Prostate gland (tissue), 2 donors: ENCODE measurements around the gene CDC14B. TPM values are rescaled to one million over a fixed set of nuclear protein-coding genes. Genes with fewer than 3 reads are reported as not detected.

ENCODE experiments used
- DNase-seq: peaks from one replicate; pipeline ENCODE4 v3.0.0-alpha.2; 2019; ENCODE audit warnings: low spot score
- H3K27ac ChIP-seq, 2 donors: fragments of 200-600 bp; sonication (generic); 2 replicates each; pipeline ENCODE4 v1.5.1; 2017 to 2019
- H3K27me3 ChIP-seq: fragments of 200-600 bp; sonication (generic); replicated peaks from 2 replicates; pipeline ENCODE4 v1.5.1; 2019; ENCODE audit not compliant: insufficient read depth
- H3K36me3 ChIP-seq, 2 donors: fragments of 200-600 bp; sonication (generic); 1 replicate in 1 of 2; 2 replicates in 1 of 2; pipeline versions ENCODE4 v1.5.1 to v1.8.1; 2017 to 2019
- H3K4me1 ChIP-seq: fragments of 200-600 bp; sonication (generic); replicated peaks from 2 replicates; pipeline ENCODE4 v1.5.1; 2019
- H3K4me3 ChIP-seq, 2 donors: fragments of 200-600 bp; sonication (generic); 2 replicates each; pipeline ENCODE4 v1.5.1; 2017 to 2019
- H3K9me3 ChIP-seq: fragments of 200-600 bp; sonication (generic); 2 replicates; pipeline ENCODE4 v1.5.1; 2017
- CTCF ChIP-seq, 4 experiments: fragments of 200-600 bp in 2 of 4; fragments of 450-650 bp in 2 of 4; sonication (generic) in 2 of 4; IDR thresholded peaks; 1 replicate in 3 of 4; 2 replicates in 1 of 4; pipeline ENCODE4 v1.5.1; 2016 to 2019; ENCODE audit warnings: antibody characterized with exemption in 4 of 4, mild to moderate bottlenecking in 2 of 4, moderate library complexity in 2 of 4
- POLR2A ChIP-seq: fragments of 450-650 bp; IDR thresholded peaks from one replicate; pipeline ENCODE4 v1.6.1; 2016; ENCODE audit warnings: antibody characterized with exemption, mild to moderate bottlenecking
- POLR2AphosphoS5 ChIP-seq: sonication (generic); formaldehyde crosslinking; IDR thresholded peaks from one replicate; pipeline ENCODE4 v1.6.1; 2017; ENCODE audit warnings: antibody characterized with exemption
- whole genome bisulfite sequencing: methylation state at CpG from one replicate; pipeline ENCODE4 v1.1.5; 2018; 5-methylcytosine and 5-hydroxymethylcytosine counted together
- intact Hi-C: fragments of 100-400 bp; cut with DNase I; formaldehyde crosslinking; loops from one replicate; pipeline ENCODE4 v1.14.2; 2022
- total RNA-seq, 2 donors: library from RNA; depleted of rRNA; stranded (reverse); fragments of >200 nt; gene quantifications; one replicate each; pipeline ENCODE4 v1.1.0, GENCODE V29; 2016

CDC14B gene
- total RNA-seq, 2 donors from 2014 or later: 27.0 to 34.7 TPM

DNA sequence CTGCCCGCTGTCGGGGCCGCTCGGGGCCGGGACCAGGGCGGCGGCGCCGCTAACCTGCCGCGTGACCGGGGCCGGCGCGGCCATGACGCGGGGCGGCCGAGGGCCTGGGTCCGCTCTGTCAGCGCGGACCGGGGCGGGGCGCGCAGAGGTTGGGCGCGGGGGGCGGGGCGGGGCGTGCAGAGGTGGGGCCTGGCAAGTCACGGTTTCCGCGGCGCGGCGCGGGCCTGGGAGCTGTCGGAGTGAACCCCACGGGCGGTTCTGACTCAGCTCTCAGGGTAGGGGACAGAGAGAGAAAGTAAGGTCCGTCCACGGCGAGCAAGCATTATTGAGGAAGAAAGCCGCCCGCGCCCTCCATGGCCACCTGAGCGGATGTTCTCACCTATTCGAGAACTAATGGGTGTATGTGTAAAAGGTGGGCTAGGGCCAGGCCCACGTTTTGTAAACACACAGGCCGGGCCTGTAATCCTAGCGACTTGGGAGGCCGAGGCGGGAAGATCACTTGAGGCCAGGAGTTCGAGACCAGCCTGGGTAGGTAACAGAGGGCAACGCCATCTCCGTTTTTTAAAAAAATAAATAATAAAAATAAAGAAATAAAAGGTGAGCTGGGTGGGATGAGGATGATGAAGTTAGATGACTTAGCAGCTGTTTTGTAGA is 35.7 kb upstream of the CDC14B start, which contains the start of gene PRXL2C:
Gene PRXL2C, minus strand, starts transcription at position 120 of the 654 bp plus-strand sequence. Its CDS starts 36 bp downstream, at position 84.
- Histone ChIP-seq H3K27me3 (no peaks in the 10 kb centered on the region), H3K4me1 (no peaks in the 10 kb centered on the region), H3K27ac (peak within 1 kb of the TSS; percentile 93 to 95), H3K4me3 (peak within 1 kb of the TSS; percentile 68 to 73), H3K9me3 (no peaks in the 10 kb centered on the region), H3K36me3 (peaks cover 0 to 4% of the 10 kb centered on the region in 2 donors)
- intact Hi-C loops: loop anchor here (2.0 to 5.0 kb wide), 2 partner anchors 203 to 237 kb away; partner anchors contain the start of genes HABP4 and ZNF367
- TF ChIP-seq POLR2AphosphoS5 (peak; percentile 18), POLR2A (no peak)
- 3% methylated on average over 57 of the region's 57 CpGs for WGBS
- DNase-seq: peak; percentile 84

GRCh38 chr9:96654450-96655197 is 35.0 kb upstream of the CDC14B start:
- Histone ChIP-seq H3K4me3 (peak overlapping the region; percentile 68 to 73), H3K27me3 (no peaks in the 10 kb centered on the region), H3K36me3 (peaks cover 0 to 4% of the 10 kb centered on the region in 2 donors), H3K9me3 (no peaks in the 10 kb centered on the region), H3K27ac (peak overlapping the region; percentile 93 to 95), H3K4me1 (no peaks in the 10 kb centered on the region)
- TF ChIP-seq POLR2A (no peak), POLR2AphosphoS5 (peak; percentile 72), CTCF (IDR thresholded peaks at IDR 0.05) (peak in 1 of 4 experiments; percentile 43)
- under 1% methylated on average over 74 of the region's 74 CpGs for WGBS
- intact Hi-C loops: loop anchor here (2.0 to 5.0 kb wide), 4 partner anchors 37 to 236 kb away; partner anchors contain the start of genes CDC14B, HABP4 and ZNF367
- DNase-seq: peak; percentile 57

- Histone ChIP-seq H3K4me3 (no peak overlapping the region), H3K36me3 (peaks cover 0 to 4% of the 10 kb centered on the region in 2 donors), H3K27ac (no peak overlapping the region), H3K9me3 (no peaks in the 10 kb centered on the region), H3K27me3 (no peaks in the 10 kb centered on the region), H3K4me1 (no peaks in the 10 kb centered on the region)
- TF ChIP-seq CTCF (IDR thresholded peaks at IDR 0.05) (peak in 3 of 4 experiments; percentile 15 to 44 (median 27)), POLR2AphosphoS5 (no peak), POLR2A (no peak)
- intact Hi-C loops: loop anchor here (5.0 kb wide), 2 partner anchors 34 to 84 kb away; partner anchors contain the start of gene CDC14B
- DNase-seq: no peak
These were observed 32.0 kb upstream of the CDC14B start for GRCh38 chr9:96651626-96652025.

- H3K36me3 ChIP-seq: peaks cover 0 to 4% of the 10 kb centered on the region in 2 donors
- intact Hi-C loops: loop anchor here (5.0 kb wide), 2 partner anchors 32 to 82 kb away; partner anchors contain the start of gene CDC14B
- TF ChIP-seq POLR2A: no peak
- no peaks in the 10 kb centered on the region for H3K4me1 ChIP-seq
- no peaks in the 10 kb centered on the region for H3K9me3 ChIP-seq
- H3K4me3 ChIP-seq: no peak overlapping the region
- H3K27me3 ChIP-seq: no peaks in the 10 kb centered on the region
- no peak overlapping the region for H3K27ac ChIP-seq
- 90% methylated on average over 1 of the region's 1 CpG for WGBS
- no peak for DNase-seq
These were observed 30.1 kb upstream of the CDC14B start for GRCh38 chr9:96649620-96650324.

DNA sequence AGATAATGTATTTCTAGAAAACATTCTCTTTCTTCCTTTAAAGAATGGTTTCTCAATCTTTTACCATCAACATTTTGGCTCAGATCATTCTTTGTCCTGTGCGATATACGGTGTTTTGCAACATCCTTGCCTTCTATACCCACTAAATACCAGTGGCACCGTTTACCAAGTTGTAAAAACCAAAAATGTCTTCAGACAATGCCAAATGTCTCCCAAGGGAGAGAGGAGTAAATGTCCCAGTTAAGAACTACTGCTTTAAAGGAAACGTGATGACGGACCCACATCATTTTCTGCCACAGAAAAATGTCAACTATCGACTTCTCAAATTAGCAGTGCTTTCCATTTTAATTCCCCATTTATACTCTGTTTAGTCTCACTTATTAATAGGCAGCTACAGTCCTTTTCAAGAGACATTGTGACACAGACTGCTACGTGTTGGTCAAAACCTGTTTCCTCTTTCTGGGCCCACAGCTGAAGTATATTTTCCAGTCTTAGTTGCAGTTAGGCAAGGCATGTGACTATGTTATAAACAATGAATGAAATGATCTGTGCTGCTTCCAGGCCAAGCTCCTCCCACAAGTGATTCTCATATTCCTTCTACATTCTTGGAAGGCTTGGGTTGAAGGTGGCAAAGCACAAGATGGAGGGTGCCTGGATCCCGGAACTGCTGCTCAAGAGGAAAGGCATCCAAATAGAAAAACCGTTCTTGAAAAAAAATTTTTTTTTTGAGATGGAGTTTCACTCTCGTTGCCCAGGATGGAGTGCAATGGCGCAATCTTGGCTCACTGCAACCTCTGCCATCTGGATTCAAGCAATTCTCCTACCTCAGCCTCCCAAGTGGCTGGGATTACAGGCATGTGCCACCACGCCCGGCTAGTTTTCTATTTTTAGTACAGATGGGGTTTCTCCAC is 26.7 kb upstream of the CDC14B start:
- TF ChIP-seq POLR2A: no peak
- TF ChIP-seq CTCF (IDR thresholded peaks at IDR 0.05): no peak
- no peak for TF ChIP-seq POLR2AphosphoS5
- Histone ChIP-seq H3K27me3 (no peaks in the 10 kb centered on the region), H3K4me1 (no peaks in the 10 kb centered on the region), H3K27ac (no peak overlapping the region), H3K9me3 (no peaks in the 10 kb centered on the region), H3K36me3 (peaks cover 0 to 4% of the 10 kb centered on the region in 2 donors), H3K4me3 (no peak overlapping the region)
- intact Hi-C loops: no loop called here
- no peak for DNase-seq
- WGBS: 78% methylated on average over 13 of the region's 13 CpGs
